ENCODE results near the gene MGRN1. TPM values are rescaled to one million over a fixed set of nuclear protein-coding genes. Genes with fewer than 3 reads are reported as not detected.

Gene MGRN1
- total and polyA plus RNA-seq, 2 of the 13 experiments (the other 11 are each of a cell fraction or from before 2014, with no cell fraction given) = 11.9 to 12.6 TPM

DNA sequence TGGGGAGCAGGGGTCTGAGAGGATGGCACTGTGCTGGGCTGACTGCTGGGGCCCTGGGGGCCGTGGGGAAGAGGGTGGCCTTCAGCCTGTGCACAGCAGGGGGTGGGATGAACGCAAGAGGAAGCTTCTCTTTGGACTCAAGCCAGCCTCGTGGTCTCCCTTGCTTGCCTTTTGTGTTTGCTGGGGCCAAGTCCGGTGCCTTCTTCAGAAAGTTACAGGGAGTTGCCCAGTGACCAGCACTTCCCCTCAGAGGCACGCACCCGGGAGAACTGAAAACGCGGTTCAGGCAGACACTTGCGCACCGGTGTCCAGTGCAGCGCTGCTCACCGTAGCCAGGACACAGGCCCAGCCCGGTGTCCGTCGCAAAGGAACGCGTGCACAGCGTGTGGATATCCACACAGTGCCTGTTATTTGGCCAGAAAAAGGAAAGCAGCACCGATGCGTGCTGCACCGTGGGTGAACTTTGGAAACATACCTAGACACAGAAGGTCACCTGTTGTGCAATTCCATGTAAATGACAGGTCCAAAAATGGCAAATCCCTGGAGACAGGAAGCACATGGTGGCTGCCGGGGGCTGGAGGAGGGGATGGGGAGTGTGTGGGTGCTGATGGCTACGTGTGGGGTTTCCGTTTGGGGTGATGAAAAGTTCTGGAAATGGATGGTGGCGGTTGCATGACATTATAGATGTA is 39.3 kb downstream of the MGRN1 start (continued):
- TF ChIP-seq, protein P1, sequence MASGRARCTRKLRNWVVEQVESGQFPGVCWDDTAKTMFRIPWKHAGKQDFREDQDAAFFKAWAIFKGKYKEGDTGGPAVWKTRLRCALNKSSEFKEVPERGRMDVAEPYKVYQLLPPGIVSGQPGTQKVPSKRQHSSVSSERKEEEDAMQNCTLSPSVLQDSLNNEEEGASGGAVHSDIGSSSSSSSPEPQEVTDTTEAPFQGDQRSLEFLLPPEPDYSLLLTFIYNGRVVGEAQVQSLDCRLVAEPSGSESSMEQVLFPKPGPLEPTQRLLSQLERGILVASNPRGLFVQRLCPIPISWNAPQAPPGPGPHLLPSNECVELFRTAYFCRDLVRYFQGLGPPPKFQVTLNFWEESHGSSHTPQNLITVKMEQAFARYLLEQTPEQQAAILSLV (CRISPR knock-in tag; IDR thresholded peaks at IDR 0.05; ENCODE audit: borderline replicate concordance) = peak; percentile 90; the same call in 1 of the 2 replicates
- TF ChIP-seq NONO (IDR thresholded peaks at IDR 0.05) = no peak
- peak; percentile 89 for TF ChIP-seq NONO (CRISPR knock-in tag; conservative IDR thresholded peaks at IDR 0.05)
- TF ChIP-seq ZNF605 (CRISPR knock-in tag; IDR thresholded peaks at IDR 0.05) = peak; percentile 74
- TF ChIP-seq ZNF775 (CRISPR knock-in tag; IDR thresholded peaks at IDR 0.05; ENCODE audit: borderline replicate concordance) = no peak
- peak; percentile 97 for TF ChIP-seq KDM5B (CRISPR knock-in tag; IDR thresholded peaks at IDR 0.05; ENCODE audit: borderline replicate concordance)
- TF ChIP-seq, protein P2, sequence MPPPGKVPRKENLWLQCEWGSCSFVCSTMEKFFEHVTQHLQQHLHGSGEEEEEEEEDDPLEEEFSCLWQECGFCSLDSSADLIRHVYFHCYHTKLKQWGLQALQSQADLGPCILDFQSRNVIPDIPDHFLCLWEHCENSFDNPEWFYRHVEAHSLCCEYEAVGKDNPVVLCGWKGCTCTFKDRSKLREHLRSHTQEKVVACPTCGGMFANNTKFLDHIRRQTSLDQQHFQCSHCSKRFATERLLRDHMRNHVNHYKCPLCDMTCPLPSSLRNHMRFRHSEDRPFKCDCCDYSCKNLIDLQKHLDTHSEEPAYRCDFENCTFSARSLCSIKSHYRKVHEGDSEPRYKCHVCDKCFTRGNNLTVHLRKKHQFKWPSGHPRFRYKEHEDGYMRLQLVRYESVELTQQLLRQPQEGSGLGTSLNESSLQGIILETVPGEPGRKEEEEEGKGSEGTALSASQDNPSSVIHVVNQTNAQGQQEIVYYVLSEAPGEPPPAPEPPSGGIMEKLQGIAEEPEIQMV (CRISPR knock-in tag; IDR thresholded peaks at IDR 0.05; ENCODE audit: low read depth) = 0 out of 2 replicates have a peak, but pooled peaks have one; percentile 78
- TF ChIP-seq, protein P3, sequence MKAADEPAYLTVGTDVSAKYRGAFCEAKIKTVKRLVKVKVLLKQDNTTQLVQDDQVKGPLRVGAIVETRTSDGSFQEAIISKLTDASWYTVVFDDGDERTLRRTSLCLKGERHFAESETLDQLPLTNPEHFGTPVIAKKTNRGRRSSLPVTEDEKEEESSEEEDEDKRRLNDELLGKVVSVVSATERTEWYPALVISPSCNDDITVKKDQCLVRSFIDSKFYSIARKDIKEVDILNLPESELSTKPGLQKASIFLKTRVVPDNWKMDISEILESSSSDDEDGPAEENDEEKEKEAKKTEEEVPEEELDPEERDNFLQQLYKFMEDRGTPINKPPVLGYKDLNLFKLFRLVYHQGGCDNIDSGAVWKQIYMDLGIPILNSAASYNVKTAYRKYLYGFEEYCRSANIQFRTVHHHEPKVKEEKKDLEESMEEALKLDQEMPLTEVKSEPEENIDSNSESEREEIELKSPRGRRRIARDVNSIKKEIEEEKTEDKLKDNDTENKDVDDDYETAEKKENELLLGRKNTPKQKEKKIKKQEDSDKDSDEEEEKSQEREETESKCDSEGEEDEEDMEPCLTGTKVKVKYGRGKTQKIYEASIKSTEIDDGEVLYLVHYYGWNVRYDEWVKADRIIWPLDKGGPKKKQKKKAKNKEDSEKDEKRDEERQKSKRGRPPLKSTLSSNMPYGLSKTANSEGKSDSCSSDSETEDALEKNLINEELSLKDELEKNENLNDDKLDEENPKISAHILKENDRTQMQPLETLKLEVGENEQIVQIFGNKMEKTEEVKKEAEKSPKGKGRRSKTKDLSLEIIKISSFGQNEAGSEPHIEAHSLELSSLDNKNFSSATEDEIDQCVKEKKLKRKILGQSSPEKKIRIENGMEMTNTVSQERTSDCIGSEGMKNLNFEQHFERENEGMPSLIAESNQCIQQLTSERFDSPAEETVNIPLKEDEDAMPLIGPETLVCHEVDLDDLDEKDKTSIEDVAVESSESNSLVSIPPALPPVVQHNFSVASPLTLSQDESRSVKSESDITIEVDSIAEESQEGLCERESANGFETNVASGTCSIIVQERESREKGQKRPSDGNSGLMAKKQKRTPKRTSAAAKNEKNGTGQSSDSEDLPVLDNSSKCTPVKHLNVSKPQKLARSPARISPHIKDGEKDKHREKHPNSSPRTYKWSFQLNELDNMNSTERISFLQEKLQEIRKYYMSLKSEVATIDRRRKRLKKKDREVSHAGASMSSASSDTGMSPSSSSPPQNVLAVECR (CRISPR knock-in tag; IDR thresholded peaks at IDR 0.05; ENCODE audit: borderline replicate concordance) = peak; percentile 96
- 0 out of 2 replicates have a peak, but pooled peaks have one; percentile 73 for TF ChIP-seq GPN1 (CRISPR knock-in tag; IDR thresholded peaks at IDR 0.05; ENCODE audit: borderline replicate concordance)
- TF ChIP-seq, protein P4, sequence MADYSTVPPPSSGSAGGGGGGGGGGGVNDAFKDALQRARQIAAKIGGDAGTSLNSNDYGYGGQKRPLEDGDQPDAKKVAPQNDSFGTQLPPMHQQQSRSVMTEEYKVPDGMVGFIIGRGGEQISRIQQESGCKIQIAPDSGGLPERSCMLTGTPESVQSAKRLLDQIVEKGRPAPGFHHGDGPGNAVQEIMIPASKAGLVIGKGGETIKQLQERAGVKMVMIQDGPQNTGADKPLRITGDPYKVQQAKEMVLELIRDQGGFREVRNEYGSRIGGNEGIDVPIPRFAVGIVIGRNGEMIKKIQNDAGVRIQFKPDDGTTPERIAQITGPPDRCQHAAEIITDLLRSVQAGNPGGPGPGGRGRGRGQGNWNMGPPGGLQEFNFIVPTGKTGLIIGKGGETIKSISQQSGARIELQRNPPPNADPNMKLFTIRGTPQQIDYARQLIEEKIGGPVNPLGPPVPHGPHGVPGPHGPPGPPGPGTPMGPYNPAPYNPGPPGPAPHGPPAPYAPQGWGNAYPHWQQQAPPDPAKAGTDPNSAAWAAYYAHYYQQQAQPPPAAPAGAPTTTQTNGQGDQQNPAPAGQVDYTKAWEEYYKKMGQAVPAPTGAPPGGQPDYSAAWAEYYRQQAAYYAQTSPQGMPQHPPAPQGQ (CRISPR knock-in tag; IDR thresholded peaks at IDR 0.05; ENCODE audit: borderline replicate concordance) = 0 out of 2 replicates have a peak, but pooled peaks have one; percentile 70
- peak; percentile 82 for TF ChIP-seq ZSCAN25 (CRISPR knock-in tag; IDR thresholded peaks at IDR 0.05)
- TF ChIP-seq, protein P5, sequence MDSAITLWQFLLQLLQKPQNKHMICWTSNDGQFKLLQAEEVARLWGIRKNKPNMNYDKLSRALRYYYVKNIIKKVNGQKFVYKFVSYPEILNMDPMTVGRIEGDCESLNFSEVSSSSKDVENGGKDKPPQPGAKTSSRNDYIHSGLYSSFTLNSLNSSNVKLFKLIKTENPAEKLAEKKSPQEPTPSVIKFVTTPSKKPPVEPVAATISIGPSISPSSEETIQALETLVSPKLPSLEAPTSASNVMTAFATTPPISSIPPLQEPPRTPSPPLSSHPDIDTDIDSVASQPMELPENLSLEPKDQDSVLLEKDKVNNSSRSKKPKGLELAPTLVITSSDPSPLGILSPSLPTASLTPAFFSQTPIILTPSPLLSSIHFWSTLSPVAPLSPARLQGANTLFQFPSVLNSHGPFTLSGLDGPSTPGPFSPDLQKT (CRISPR knock-in tag; IDR thresholded peaks at IDR 0.05; ENCODE audit: borderline replicate concordance) = peak; percentile 34; the same call in 1 of the 2 replicates
- TF ChIP-seq FOXA3 (CRISPR knock-in tag; IDR thresholded peaks at IDR 0.05) = peak; percentile 85; the same call in 1 of the 2 replicates
- no peak; the same call in 1 of the 2 replicates for TF ChIP-seq ZNF589 (CRISPR knock-in tag; conservative IDR thresholded peaks at IDR 0.05)
- TF ChIP-seq ZNF205 (CRISPR knock-in tag; IDR thresholded peaks at IDR 0.05) = peak; percentile 85; the same call in 1 of the 2 replicates
- TF ChIP-seq MTF2 (CRISPR knock-in tag; IDR thresholded peaks at IDR 0.05; ENCODE audit: borderline replicate concordance) = 0 out of 2 replicates have a peak, but pooled peaks have one; percentile 25
- TF ChIP-seq KDM1A (CRISPR knock-in tag; IDR thresholded peaks at IDR 0.05) = peak; percentile 37; the same call in 1 of the 2 replicates
- TF ChIP-seq MIXL1 (CRISPR knock-in tag; IDR thresholded peaks at IDR 0.05) = peak; percentile 85; the same call in 1 of the 2 replicates
- peak; percentile 16; the same call in 1 of the 2 replicates for TF ChIP-seq SMC3 (IDR thresholded peaks at IDR 0.05; ENCODE audit: low read length)

Data from HepG2 (cell line).